ENCODE results near the gene BLVRA. TPM values are rescaled to one million over a fixed set of nuclear protein-coding genes. Genes with fewer than 3 reads are reported as not detected.

BLVRA gene
- total RNA-seq, 6 experiments from 2014 or later: 3.1 to 14.7 (median 5.6) TPM

DNA sequence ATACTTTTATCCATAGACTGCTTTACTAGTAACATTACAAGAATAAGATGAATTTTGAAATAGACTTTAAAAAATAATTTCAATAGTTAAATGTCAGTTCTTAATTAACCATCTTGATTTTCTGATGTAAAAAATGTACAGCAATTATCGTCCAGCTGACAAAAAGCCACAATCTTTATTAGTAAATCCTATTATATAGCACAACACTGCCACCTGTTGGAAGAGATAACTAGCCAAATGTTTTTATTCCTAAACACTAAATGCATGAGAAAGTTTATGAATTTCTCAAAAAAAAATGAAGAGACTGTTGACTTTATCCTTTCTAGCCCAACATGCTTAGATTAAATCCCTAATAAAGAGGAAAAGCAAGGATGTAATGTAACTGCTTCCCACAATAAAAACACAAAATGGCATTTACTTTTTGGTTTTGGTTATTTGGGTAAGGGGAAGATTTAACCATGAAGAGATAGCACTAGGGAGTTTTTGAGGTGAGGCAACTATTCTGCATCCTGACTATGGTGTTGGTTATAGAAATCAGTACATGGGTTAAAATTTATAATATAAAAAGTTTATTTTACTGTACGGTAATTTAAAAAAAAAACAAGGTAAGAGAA is 37.2 kb upstream of the BLVRA start:
- Histone ChIP-seq H3K9me3 (no peaks in the 10 kb centered on the region), H3K27ac (no peak overlapping the region), H3K36me3 (no peaks in the 10 kb centered on the region), H3K27me3 (no peaks in the 10 kb centered on the region), H3K4me1 (peaks cover 0 to 6% (median 0%) of the 10 kb centered on the region in 4 donors), H3K4me3 (no peak overlapping the region)
- ATAC-seq (peak; percentile 51 to 72 (median 64)), DNase-seq (no peak)
- peak; percentile 59 to 80 (median 72) for TF ChIP-seq CTCF (IDR thresholded peaks at IDR 0.05)
- no peak for TF ChIP-seq POLR2A (IDR thresholded peaks at IDR 0.05)
- WGBS (ENCODE audit: insufficient coverage, low coverage, low lambda C conversion rate, missing lambda C conversion rate): 28% methylated on average over 2 of the region's 2 CpGs
- intact Hi-C loops (cut with DNase I): loop anchor here in 1 of 2 donors (10.0 kb wide), 1 partner anchor 136 kb away; the partner anchor contains the start of gene STK17A

DNA sequence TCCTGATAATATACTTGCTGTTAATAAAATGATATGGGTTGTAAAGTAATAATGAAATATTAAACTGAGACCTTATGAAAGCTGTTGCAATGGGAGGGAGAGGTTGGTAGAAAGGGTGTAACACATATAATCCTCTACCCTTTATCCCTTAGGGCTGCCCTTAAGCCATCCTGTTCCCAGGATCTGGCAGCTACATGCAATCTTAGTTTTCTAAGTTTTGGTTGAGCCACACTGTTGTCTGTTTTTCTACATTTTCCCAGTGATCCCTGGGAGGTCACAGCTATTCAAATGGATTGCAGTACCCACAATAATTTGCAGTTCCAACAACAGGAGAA is 35.5 kb upstream of the BLVRA start:
- no peak overlapping the region for H3K27ac ChIP-seq
- no peaks in the 10 kb centered on the region for H3K27me3 ChIP-seq
- H3K9me3 ChIP-seq: no peaks in the 10 kb centered on the region
- ATAC-seq (no peak), DNase-seq (no peak)
- intact Hi-C loops (cut with DNase I): loop anchor here in 1 of 2 donors (10.0 kb wide), 1 partner anchor 138 kb away; the partner anchor contains the start of gene STK17A
- peaks cover 0 to 6% (median 1%) of the 10 kb centered on the region in 4 donors for H3K4me1 ChIP-seq
- H3K36me3 ChIP-seq: no peaks in the 10 kb centered on the region
- no peak overlapping the region for H3K4me3 ChIP-seq
- TF ChIP-seq CTCF (IDR thresholded peaks at IDR 0.05): no peak

DNA sequence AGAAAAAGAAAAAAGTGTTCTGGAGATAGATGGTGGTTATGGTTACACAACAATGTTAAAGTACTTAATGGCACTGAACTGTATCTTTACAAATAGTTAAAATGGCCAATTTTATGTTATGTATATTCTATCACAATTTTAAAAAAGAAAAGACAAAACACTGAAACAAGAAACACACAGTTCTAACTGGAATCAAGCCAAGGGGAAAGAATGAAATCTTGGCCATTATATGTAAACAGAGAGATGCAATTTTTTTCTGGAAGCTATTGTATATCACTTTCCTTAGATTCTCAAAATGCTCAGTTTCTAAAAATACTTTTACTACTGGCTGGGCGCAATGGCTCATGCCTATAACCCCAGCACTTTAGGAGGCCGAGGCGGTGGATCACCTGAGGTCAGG is 33.2 kb upstream of the BLVRA start:
- no peak for DNase-seq
- no peak overlapping the region for H3K4me3 ChIP-seq
- TF ChIP-seq POLR2A (IDR thresholded peaks at IDR 0.05) (no peak), CTCF (IDR thresholded peaks at IDR 0.05) (no peak)
- intact Hi-C loops (cut with DNase I): loop anchor here in 1 of 2 donors (10.0 kb wide), 1 partner anchor 140 kb away; the partner anchor contains the start of gene STK17A
- H3K27me3 ChIP-seq: no peaks in the 10 kb centered on the region
- peaks cover 0 to 15% (median 5%) of the 10 kb centered on the region in 4 donors for H3K4me1 ChIP-seq
- 100% methylated on average over 3 of the region's 3 CpGs for WGBS (ENCODE audit: insufficient coverage, low coverage, low lambda C conversion rate, missing lambda C conversion rate)
- no peak overlapping the region for H3K27ac ChIP-seq
- H3K36me3 ChIP-seq: no peaks in the 10 kb centered on the region
- ATAC-seq: no peak
- no peaks in the 10 kb centered on the region for H3K9me3 ChIP-seq

DNA sequence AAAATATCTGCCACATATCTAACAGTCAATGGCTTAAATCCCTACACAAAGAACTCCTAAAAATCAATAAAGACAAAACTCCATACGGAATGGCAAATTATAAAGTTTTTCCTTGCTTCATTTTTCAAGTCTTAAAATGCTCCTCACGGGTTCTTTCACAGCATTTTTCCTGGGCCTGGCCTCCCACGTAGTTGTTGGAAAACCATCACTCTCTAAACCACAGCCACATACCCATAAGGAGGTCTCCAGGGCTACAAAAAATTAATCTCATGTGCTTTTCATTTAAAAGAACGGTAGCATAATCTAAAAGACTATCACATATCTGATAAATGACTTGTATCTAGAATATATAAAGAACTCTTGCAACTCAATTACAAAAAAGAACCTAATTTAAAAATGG is 32.0 kb upstream of the BLVRA start:
- no peak for TF ChIP-seq CTCF (IDR thresholded peaks at IDR 0.05)
- no peak for TF ChIP-seq POLR2A (IDR thresholded peaks at IDR 0.05)
- H3K4me1 ChIP-seq: peaks cover 0 to 15% (median 2%) of the 10 kb centered on the region in 4 donors
- no peak overlapping the region for H3K4me3 ChIP-seq
- no peaks in the 10 kb centered on the region for H3K9me3 ChIP-seq
- H3K36me3 ChIP-seq: no peaks in the 10 kb centered on the region
- ATAC-seq (no peak), DNase-seq (no peak)
- intact Hi-C loops (cut with DNase I): loop anchor here in 1 of 2 donors (10.0 kb wide), 1 partner anchor 142 kb away; the partner anchor contains the start of gene STK17A
- H3K27ac ChIP-seq: no peak overlapping the region
- no peaks in the 10 kb centered on the region for H3K27me3 ChIP-seq
- 69% methylated on average over 4 of the region's 4 CpGs for WGBS (ENCODE audit: insufficient coverage, low coverage, low lambda C conversion rate, missing lambda C conversion rate)
